Measurements from ENCODE around the gene MACROD2.

DNA sequence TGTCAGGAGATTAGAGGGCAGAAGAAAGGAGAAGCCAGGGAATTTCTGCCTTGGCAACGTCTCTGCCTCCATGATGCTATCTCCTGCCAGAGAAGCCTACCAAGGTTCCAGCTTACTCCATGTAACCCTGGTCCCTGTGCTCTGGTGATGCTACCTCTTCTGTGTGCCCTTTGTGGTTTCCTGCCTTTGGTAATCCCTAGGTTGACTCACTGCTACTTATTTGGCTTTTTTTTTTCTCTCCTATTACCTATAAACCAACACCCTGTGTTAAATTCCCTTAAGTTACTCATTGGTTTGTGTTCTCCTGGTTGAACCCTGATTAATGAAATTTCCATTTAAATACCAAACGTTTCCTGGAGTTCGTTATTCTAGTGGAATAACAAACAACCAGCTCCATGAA lies 869.9 kb downstream of the MACROD2 start:
- TF ChIP-seq, protein P1, sequence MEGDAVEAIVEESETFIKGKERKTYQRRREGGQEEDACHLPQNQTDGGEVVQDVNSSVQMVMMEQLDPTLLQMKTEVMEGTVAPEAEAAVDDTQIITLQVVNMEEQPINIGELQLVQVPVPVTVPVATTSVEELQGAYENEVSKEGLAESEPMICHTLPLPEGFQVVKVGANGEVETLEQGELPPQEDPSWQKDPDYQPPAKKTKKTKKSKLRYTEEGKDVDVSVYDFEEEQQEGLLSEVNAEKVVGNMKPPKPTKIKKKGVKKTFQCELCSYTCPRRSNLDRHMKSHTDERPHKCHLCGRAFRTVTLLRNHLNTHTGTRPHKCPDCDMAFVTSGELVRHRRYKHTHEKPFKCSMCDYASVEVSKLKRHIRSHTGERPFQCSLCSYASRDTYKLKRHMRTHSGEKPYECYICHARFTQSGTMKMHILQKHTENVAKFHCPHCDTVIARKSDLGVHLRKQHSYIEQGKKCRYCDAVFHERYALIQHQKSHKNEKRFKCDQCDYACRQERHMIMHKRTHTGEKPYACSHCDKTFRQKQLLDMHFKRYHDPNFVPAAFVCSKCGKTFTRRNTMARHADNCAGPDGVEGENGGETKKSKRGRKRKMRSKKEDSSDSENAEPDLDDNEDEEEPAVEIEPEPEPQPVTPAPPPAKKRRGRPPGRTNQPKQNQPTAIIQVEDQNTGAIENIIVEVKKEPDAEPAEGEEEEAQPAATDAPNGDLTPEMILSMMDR (conservative IDR thresholded peaks at IDR 0.05 in 1 of 2, IDR thresholded peaks at IDR 0.05 in 1 of 2; ENCODE audit: extremely low read depth in 1 of 2, insufficient read depth in 1 of 2, low read depth in 1 of 2, low read length in 2 of 2) = no peak
- TF ChIP-seq EZH2 (IDR thresholded peaks at IDR 0.05; ENCODE audit: borderline replicate concordance, low read length) = no peak

All from mammary epithelial cell (primary cell).